ENCODE measurements around the gene SCG3. TPM values are rescaled to one million over a fixed set of nuclear protein-coding genes. Genes with fewer than 3 reads are reported as not detected.

The SCG3 gene
- total and polyA plus RNA-seq, 7 experiments from 2014 or later: not detected

DNA sequence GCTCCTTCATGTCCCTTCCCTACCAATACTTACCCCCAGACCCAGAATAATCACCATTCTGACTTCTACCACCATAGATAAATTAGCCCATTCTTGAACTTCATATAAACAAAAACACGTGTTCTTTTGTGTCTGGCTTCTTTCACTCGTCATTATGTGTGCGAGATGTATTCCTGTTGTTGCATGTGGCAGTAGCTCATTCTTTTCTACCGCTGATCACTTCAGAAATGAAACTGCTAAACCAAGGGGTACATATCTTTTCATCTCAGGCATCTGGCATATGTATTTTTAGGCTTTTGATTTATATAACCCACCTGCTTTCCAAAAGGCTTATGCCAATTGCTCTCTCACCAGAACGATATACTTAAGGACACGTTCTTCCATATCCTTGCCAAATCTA is 13.8 kb upstream of the SCG3 start:
- H3K27ac ChIP-seq (ENCODE audit: low read depth, low read length): no peak overlapping the region
- no peaks in the 10 kb centered on the region for H3K9me3 ChIP-seq (ENCODE audit: control insufficient read depth in 2 of 3, low read length in 3 of 3)
- ChIA-PET POLR2A (no interaction called here), CTCF (no interaction called here)
- Mint-ChIP-seq H3K4me1 (peaks cover 0 to 3% (median 0%) of the 10 kb centered on the region in 7 donors), H3K4me3 (no peak overlapping the region), H3K27me3 (peaks cover 6 to 26% (median 24%) of the 10 kb centered on the region in 5 donors), H3K9me3 (peaks cover 0 to 2% (median 0%) of the 10 kb centered on the region in 11 donors), H3K36me3 (peaks cover 0 to 3% (median 0%) of the 10 kb centered on the region in 5 donors), H3K27ac (no peak overlapping the region)
- DNase-seq: no peak
- H3K4me3 ChIP-seq (ENCODE audit: low read length): no peak overlapping the region
- H3K27me3 ChIP-seq (ENCODE audit: control insufficient read depth in 2 of 2, insufficient read depth in 2 of 2, low read length in 2 of 2): no peaks in the 10 kb centered on the region
- H3K4me1 ChIP-seq (ENCODE audit: control insufficient read depth in 2 of 2, insufficient read depth in 2 of 2, low read length in 2 of 2): no peaks in the 10 kb centered on the region
- H3K36me3 ChIP-seq (ENCODE audit: control insufficient read depth in 2 of 3, insufficient read depth in 3 of 3, low read length in 3 of 3): no peaks in the 10 kb centered on the region
- ATAC-seq: no peak
- intact Hi-C loops (cut with micrococcal nuclease): no loop called here

DNA sequence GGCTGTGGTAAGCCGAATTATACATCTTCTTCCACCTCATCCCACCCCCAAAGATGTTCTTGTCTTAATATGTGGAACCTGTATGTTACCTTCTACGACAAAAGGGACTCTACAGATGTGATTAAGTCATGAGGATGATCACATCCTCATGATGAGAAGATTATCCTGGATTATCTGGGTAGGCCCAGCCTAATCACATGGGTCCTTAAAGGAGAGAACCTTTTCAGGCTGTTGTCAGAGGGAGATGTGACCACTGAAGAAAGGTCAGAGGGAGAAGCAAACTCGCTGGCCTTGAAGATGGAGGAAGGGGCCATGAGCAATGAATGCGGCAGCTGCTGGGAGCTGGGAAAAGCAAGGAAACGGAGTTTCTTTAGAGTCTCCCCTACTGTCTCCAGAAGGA is 12.9 kb upstream of the SCG3 start:
- Histone ChIP-seq H3K4me1 (ENCODE audit: control insufficient read depth in 2 of 2, insufficient read depth in 2 of 2, low read length in 2 of 2) (no peaks in the 10 kb centered on the region), H3K27ac (ENCODE audit: low read depth, low read length) (no peak overlapping the region), H3K4me3 (ENCODE audit: low read length) (no peak overlapping the region), H3K27me3 (ENCODE audit: control insufficient read depth in 2 of 2, insufficient read depth in 2 of 2, low read length in 2 of 2) (no peaks in the 10 kb centered on the region), H3K9me3 (ENCODE audit: control insufficient read depth in 2 of 3, low read length in 3 of 3) (no peaks in the 10 kb centered on the region), H3K36me3 (ENCODE audit: control insufficient read depth in 2 of 3, insufficient read depth in 3 of 3, low read length in 3 of 3) (no peaks in the 10 kb centered on the region)
- peaks cover 0 to 3% (median 0%) of the 10 kb centered on the region in 7 donors for H3K4me1 Mint-ChIP-seq
- ChIA-PET POLR2A (no interaction called here), CTCF (no interaction called here)
- H3K27me3 Mint-ChIP-seq: peaks cover 8 to 29% (median 25%) of the 10 kb centered on the region in 5 donors
- no peak overlapping the region for H3K4me3 Mint-ChIP-seq
- H3K27ac Mint-ChIP-seq: no peak overlapping the region
- ATAC-seq: no peak
- DNase-seq: no peak
- intact Hi-C loops (cut with micrococcal nuclease): no loop called here
- H3K9me3 Mint-ChIP-seq: peaks cover 0 to 5% (median 0%) of the 10 kb centered on the region in 11 donors
- H3K36me3 Mint-ChIP-seq: peaks cover 0 to 3% (median 0%) of the 10 kb centered on the region in 5 donors

DNA sequence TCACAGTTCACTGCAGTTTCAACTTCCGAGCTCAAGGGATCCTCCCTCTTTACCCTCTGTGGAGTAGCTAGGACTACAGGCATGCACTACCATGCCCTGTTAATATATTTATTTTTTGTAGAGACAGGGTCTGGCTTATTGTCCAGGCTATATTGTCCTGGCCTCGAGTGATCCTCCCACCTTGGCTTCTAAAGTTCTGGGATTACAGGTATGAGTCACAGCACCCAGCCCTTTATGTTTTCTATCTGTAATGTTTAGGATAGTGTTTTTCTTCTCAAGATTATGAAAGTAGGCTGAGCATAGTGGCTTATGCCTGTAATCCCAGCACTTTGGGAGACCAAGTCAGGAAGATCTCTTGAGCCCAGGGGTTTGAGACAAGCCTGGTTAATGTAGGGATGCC is 11.9 kb upstream of the SCG3 start:
- DNase-seq: no peak
- Histone ChIP-seq H3K4me1 (ENCODE audit: control insufficient read depth in 2 of 2, insufficient read depth in 2 of 2, low read length in 2 of 2) (no peaks in the 10 kb centered on the region), H3K27me3 (ENCODE audit: control insufficient read depth in 2 of 2, insufficient read depth in 2 of 2, low read length in 2 of 2) (no peaks in the 10 kb centered on the region), H3K4me3 (ENCODE audit: low read length) (no peak overlapping the region), H3K27ac (ENCODE audit: low read depth, low read length) (no peak overlapping the region), H3K9me3 (ENCODE audit: control insufficient read depth in 2 of 3, low read length in 3 of 3) (no peaks in the 10 kb centered on the region), H3K36me3 (ENCODE audit: control insufficient read depth in 2 of 3, insufficient read depth in 3 of 3, low read length in 3 of 3) (no peaks in the 10 kb centered on the region)
- Mint-ChIP-seq H3K4me3 (no peak overlapping the region), H3K36me3 (peaks cover 0 to 3% (median 0%) of the 10 kb centered on the region in 5 donors), H3K27me3 (peaks cover 8 to 29% (median 27%) of the 10 kb centered on the region in 5 donors), H3K9me3 (peaks cover 0 to 5% (median 0%) of the 10 kb centered on the region in 11 donors), H3K4me1 (peaks cover 0 to 3% (median 0%) of the 10 kb centered on the region in 7 donors), H3K27ac (no peak overlapping the region)
- CTCF ChIA-PET: no interaction called here
- POLR2A ChIA-PET: no interaction called here
- ATAC-seq: no peak
- intact Hi-C loops (cut with micrococcal nuclease): no loop called here

DNA sequence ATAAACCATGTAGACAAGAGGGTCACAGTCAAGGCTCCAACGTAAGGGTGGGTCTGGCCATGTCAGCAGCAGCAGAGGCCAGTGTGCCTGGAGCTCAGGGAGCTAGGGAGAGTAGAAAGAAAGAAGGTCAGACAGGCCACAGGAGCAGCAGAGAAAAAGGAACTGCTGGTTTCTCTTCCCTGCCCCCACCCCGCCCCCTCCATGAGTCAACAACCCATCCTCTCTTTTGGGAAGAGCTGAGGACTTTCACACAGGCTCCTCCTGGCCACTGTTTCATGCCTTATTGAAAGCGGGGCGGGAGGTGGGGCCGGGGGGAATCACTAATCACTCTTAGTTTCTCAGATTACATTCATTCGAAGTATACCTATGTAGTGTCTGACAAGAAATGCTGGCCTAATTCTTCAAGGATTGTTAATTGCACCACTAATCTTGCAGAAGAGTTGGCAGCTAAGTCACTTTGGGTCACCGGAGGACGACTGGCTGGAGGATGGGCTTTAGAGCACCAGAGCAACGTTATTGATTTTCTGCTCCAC is 9.1 kb upstream of the SCG3 start:
- POLR2A ChIA-PET: no interaction called here
- peaks cover 0 to 3% (median 0%) of the 10 kb centered on the region in 7 donors for H3K4me1 Mint-ChIP-seq
- H3K36me3 Mint-ChIP-seq: peaks cover 0 to 3% (median 0%) of the 10 kb centered on the region in 5 donors
- intact Hi-C loops (cut with micrococcal nuclease): no loop called here
- Histone ChIP-seq H3K36me3 (ENCODE audit: control insufficient read depth in 2 of 3, insufficient read depth in 3 of 3, low read length in 3 of 3) (no peaks in the 10 kb centered on the region), H3K4me1 (ENCODE audit: control insufficient read depth in 2 of 2, insufficient read depth in 2 of 2, low read length in 2 of 2) (no peaks in the 10 kb centered on the region), H3K9me3 (ENCODE audit: control insufficient read depth in 2 of 3, low read length in 3 of 3) (no peaks in the 10 kb centered on the region), H3K4me3 (ENCODE audit: low read length) (no peak overlapping the region), H3K27me3 (ENCODE audit: control insufficient read depth in 2 of 2, insufficient read depth in 2 of 2, low read length in 2 of 2) (no peaks in the 10 kb centered on the region), H3K27ac (ENCODE audit: low read depth, low read length) (no peak overlapping the region)
- no peak for DNase-seq
- CTCF ChIA-PET: interaction anchor here (0.7 kb wide), 1 partner anchor 104 kb away, joined by 3 read pairs; no protein-coding TSS in a partner anchor
- peak overlapping the region in 1 of 10 donors; percentile 38 for H3K4me3 Mint-ChIP-seq
- peaks cover 8 to 29% (median 20%) of the 10 kb centered on the region in 5 donors for H3K27me3 Mint-ChIP-seq
- peak; percentile 53 for ATAC-seq
- no peak overlapping the region for H3K27ac Mint-ChIP-seq
- H3K9me3 Mint-ChIP-seq: peaks cover 0 to 5% (median 0%) of the 10 kb centered on the region in 11 donors

DNA sequence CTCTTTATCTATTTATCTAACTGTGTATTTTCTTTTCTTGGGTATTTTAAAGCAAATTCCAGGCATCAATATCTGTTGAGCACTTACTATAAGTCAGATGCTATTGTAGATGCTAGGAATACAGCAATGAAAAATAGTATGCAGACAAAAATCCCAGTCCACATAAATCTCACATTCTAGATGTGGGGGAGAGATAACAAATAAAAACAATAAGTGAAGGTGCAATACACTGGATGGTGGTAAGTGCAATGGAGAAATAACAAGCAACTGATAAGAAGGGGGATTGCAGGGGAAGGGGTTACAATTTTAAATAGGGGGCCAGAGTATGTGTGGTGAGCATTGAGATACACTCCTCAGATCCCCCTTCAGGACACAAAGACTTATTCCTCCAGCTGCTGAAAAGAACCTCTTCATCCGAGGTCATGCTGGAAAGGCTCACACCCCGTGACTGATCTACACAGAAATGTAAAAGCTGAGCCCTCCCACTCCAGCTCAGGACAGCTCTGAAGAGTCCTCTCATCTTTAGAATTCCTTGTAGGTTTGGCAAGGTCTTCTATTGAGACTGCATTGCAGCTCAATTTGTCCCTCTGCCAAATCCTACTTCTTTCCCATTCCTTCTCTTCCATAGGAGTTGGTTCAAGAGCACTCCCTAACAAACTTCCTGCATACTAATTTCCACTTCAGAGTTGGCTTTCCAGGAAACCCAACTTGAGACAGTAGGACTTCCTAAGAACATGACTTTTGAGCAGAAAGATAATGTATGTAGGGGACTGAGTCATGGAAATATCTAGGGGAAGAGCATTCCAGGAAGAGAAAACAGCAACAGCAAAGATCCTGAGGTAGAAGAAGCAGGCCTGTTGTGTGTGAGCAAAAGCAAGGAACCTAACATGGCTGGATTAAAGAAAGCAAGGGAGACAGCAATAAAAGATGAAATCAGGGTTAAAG is 8.1 kb upstream of the SCG3 start:
- peaks cover 0 to 3% (median 0%) of the 10 kb centered on the region in 5 donors for H3K36me3 Mint-ChIP-seq
- peaks cover 8 to 25% (median 17%) of the 10 kb centered on the region in 5 donors for H3K27me3 Mint-ChIP-seq
- Histone ChIP-seq H3K4me1 (ENCODE audit: control insufficient read depth in 2 of 2, insufficient read depth in 2 of 2, low read length in 2 of 2) (no peaks in the 10 kb centered on the region), H3K4me3 (ENCODE audit: low read length) (no peak overlapping the region), H3K36me3 (ENCODE audit: control insufficient read depth in 2 of 3, insufficient read depth in 3 of 3, low read length in 3 of 3) (no peaks in the 10 kb centered on the region), H3K27me3 (ENCODE audit: control insufficient read depth in 2 of 2, insufficient read depth in 2 of 2, low read length in 2 of 2) (no peaks in the 10 kb centered on the region), H3K27ac (ENCODE audit: low read depth, low read length) (no peak overlapping the region), H3K9me3 (ENCODE audit: control insufficient read depth in 2 of 3, low read length in 3 of 3) (no peaks in the 10 kb centered on the region)
- H3K9me3 Mint-ChIP-seq: peaks cover 0 to 5% (median 0%) of the 10 kb centered on the region in 11 donors
- ChIA-PET POLR2A (no interaction called here), CTCF (interaction anchor here (0.7 kb wide), 1 partner anchor 103 kb away, joined by 3 read pairs; no protein-coding TSS in a partner anchor)
- no peak for DNase-seq
- H3K4me3 Mint-ChIP-seq: no peak overlapping the region
- H3K27ac Mint-ChIP-seq: no peak overlapping the region
- intact Hi-C loops (cut with micrococcal nuclease): no loop called here
- ATAC-seq: no peak
- peaks cover 0 to 3% (median 0%) of the 10 kb centered on the region in 7 donors for H3K4me1 Mint-ChIP-seq

DNA sequence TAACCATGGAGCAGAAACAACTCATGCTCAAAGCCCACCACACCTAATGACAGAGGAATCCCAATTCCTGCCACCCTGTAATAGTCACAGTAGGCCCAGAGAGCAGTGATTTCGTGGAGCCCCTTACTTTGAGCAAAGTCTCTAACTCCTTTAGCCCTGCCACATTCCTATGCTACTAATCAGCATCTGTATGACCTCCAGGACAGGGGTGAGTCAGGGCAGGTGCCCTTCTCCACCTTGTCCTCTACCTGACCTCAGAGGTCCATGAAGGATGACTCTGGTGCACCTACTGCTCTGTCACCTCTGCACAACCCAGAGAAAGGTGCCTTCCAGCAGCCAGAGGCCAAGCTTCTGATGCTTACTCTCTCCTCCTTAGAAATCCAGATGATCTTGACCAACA is 6.1 kb upstream of the SCG3 start:
- H3K9me3 Mint-ChIP-seq: peaks cover 0 to 6% (median 0%) of the 10 kb centered on the region in 11 donors
- H3K36me3 Mint-ChIP-seq: peaks cover 0 to 3% (median 0%) of the 10 kb centered on the region in 5 donors
- Histone ChIP-seq H3K4me3 (ENCODE audit: low read length) (no peak overlapping the region), H3K27me3 (ENCODE audit: control insufficient read depth in 2 of 2, insufficient read depth in 2 of 2, low read length in 2 of 2) (no peaks in the 10 kb centered on the region), H3K36me3 (ENCODE audit: control insufficient read depth in 2 of 3, insufficient read depth in 3 of 3, low read length in 3 of 3) (no peaks in the 10 kb centered on the region), H3K27ac (ENCODE audit: low read depth, low read length) (no peak overlapping the region), H3K4me1 (ENCODE audit: control insufficient read depth in 2 of 2, insufficient read depth in 2 of 2, low read length in 2 of 2) (no peaks in the 10 kb centered on the region), H3K9me3 (ENCODE audit: control insufficient read depth in 2 of 3, low read length in 3 of 3) (no peaks in the 10 kb centered on the region)
- peaks cover 0 to 3% (median 0%) of the 10 kb centered on the region in 7 donors for H3K4me1 Mint-ChIP-seq
- intact Hi-C loops (cut with micrococcal nuclease): no loop called here
- POLR2A ChIA-PET: no interaction called here
- no peak overlapping the region for H3K27ac Mint-ChIP-seq
- H3K4me3 Mint-ChIP-seq: no peak overlapping the region
- no peak for ATAC-seq
- no peak for DNase-seq
- CTCF ChIA-PET: interaction anchor here (0.6 kb wide), 1 partner anchor 18 kb away, joined by 3 read pairs; no protein-coding TSS in a partner anchor
- peaks cover 9 to 37% (median 24%) of the 10 kb centered on the region in 5 donors for H3K27me3 Mint-ChIP-seq

Data from naive thymus-derived CD4-positive, alpha-beta T cell (primary cell).